ENCODE measurements around the gene ZSCAN22. TPM values are rescaled to one million over a fixed set of nuclear protein-coding genes. Genes with fewer than 3 reads are reported as not detected.

ZSCAN22 gene
- total and polyA plus RNA-seq, 2 of the 13 experiments (the other 11 are each of a cell fraction or from before 2014, with no cell fraction given): 2.5 to 3.5 TPM

GRCh38 chr19:58362272-58362994 is 35.6 kb downstream of the ZSCAN22 start, which contains the start of gene ZNF497 (continued):
- TF ChIP-seq ZFYVE20 (CRISPR knock-in tag; IDR thresholded peaks at IDR 0.05; ENCODE audit: borderline replicate concordance, low read depth) (no peak), TOPORS (CRISPR knock-in tag; IDR thresholded peaks at IDR 0.05) (0 out of 2 replicates have a peak, but pooled peaks have one; percentile 2), HNRNPL (IDR thresholded peaks at IDR 0.05; ENCODE audit: low read depth, low read length) (no peak), ZNF296 (CRISPR knock-in tag; conservative IDR thresholded peaks at IDR 0.05) (no peak), SYNCRIP (IDR thresholded peaks at IDR 0.05; ENCODE audit: insufficient read depth, low read depth, low read length) (no peak), KAT7 (CRISPR knock-in tag; IDR thresholded peaks at IDR 0.05; ENCODE audit: borderline replicate concordance) (peak; percentile 63; the same call in 1 of the 2 replicates), ZMYM4 (CRISPR knock-in tag; IDR thresholded peaks at IDR 0.05) (no peak), USF2 (IDR thresholded peaks at IDR 0.05; ENCODE audit: low read depth, low read length) (no peak), USF2 (CRISPR knock-in tag; IDR thresholded peaks at IDR 0.05; ENCODE audit: borderline replicate concordance) (no peak), HDAC1 (CRISPR knock-in tag; IDR thresholded peaks at IDR 0.05) (peak; percentile 95), ZNF407 (CRISPR knock-in tag; IDR thresholded peaks at IDR 0.05; ENCODE audit: not compliant biosample characterization) (peak; percentile 88)
- TF ChIP-seq, protein P1, sequence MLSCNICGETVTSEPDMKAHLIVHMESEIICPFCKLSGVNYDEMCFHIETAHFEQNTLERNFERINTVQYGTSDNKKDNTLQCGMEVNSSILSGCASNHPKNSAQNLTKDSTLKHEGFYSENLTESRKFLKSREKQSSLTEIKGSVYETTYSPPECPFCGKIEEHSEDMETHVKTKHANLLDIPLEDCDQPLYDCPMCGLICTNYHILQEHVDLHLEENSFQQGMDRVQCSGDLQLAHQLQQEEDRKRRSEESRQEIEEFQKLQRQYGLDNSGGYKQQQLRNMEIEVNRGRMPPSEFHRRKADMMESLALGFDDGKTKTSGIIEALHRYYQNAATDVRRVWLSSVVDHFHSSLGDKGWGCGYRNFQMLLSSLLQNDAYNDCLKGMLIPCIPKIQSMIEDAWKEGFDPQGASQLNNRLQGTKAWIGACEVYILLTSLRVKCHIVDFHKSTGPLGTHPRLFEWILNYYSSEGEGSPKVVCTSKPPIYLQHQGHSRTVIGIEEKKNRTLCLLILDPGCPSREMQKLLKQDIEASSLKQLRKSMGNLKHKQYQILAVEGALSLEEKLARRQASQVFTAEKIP (CRISPR knock-in tag; IDR thresholded peaks at IDR 0.05; ENCODE audit: borderline replicate concordance): no peak
- TF ChIP-seq, protein P2, sequence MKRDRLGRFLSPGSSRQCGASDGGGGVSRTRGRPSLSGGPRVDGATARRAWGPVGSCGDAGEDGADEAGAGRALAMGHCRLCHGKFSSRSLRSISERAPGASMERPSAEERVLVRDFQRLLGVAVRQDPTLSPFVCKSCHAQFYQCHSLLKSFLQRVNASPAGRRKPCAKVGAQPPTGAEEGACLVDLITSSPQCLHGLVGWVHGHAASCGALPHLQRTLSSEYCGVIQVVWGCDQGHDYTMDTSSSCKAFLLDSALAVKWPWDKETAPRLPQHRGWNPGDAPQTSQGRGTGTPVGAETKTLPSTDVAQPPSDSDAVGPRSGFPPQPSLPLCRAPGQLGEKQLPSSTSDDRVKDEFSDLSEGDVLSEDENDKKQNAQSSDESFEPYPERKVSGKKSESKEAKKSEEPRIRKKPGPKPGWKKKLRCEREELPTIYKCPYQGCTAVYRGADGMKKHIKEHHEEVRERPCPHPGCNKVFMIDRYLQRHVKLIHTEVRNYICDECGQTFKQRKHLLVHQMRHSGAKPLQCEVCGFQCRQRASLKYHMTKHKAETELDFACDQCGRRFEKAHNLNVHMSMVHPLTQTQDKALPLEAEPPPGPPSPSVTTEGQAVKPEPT (CRISPR knock-in tag; IDR thresholded peaks at IDR 0.05; ENCODE audit: low read depth): peak; percentile 28; the same call in 1 of the 2 replicates
